GM19468 (cell line): ENCODE data around the gene CTBP2.

Source experiments
- ATAC-seq: cut with Tn5 transposase; IDR thresholded peaks from one replicate; pipeline ENCODE4 v1.9.1; 2021; ENCODE audit warnings: mild to moderate bottlenecking, moderate library complexity, moderate number of reproducible peaks; ENCODE audit not compliant: unreplicated experiment; ENCODE audit errors: extremely low read depth

The CTBP2 gene

DNA sequence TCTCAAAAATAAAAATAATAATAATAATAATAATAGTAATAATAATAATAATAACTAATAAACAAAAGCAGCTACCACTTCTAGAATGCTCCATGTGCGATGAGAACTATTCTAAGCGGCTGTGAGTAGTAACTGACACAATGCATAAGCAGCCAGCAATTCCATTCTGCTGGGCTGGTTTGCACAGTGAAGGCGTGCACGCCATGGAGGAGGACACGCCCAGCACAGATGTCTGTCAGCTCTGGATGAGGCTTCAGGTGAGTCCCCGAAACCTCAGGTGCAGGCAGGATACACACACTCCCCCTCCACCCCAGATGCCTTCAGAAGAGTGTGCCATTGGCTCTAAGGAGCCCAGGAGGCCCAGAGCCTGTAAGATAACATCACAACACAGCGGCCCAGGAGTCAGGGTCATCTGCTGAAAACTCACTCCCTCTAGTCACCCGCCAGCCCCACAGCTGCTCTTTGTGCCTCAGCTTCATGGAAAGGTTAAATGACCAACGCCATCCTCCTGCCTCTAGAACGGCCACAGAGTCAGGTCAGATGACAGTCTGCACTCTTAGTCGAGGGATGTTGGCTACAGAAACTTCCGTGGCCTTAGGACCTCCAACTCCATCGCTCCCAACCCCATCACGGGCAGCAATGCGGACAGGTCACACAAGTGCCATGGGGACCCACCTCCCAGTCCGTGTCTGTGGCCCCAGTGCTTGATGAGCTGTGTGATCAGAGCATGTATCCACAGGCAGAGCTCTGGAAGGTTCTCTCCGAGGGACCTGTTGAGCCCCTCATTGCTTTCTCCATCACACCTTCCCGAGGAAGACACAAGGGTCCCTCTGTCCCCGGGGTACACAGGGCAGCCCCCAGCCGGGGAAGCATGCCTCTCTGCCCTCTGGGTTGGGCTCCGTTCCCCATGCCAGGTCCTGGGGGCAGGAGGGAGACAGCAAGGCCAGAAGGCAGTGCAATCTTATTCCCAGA is 103.9 kb downstream of the CTBP2 start:
- ATAC-seq = no peak

DNA sequence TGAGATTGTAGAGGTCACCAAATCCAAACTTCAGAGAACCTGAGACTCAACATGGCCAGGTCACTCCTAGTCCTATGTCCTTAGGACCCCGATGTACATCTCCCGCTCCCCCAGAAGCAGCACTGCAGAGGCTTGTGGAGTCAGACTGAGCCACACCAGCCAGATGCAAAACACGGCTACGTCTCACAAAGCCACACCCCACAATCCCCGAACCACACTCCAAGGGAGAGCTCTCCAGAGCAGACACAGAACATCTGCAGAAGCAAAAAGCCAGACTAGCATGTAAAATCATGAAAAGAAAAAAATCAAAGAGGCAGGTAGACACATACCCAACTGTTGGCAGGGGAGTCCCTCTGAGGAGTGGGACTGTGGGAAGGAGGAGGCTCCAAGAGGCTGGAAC is 104.9 kb downstream of the CTBP2 start:
- no peak for ATAC-seq

DNA sequence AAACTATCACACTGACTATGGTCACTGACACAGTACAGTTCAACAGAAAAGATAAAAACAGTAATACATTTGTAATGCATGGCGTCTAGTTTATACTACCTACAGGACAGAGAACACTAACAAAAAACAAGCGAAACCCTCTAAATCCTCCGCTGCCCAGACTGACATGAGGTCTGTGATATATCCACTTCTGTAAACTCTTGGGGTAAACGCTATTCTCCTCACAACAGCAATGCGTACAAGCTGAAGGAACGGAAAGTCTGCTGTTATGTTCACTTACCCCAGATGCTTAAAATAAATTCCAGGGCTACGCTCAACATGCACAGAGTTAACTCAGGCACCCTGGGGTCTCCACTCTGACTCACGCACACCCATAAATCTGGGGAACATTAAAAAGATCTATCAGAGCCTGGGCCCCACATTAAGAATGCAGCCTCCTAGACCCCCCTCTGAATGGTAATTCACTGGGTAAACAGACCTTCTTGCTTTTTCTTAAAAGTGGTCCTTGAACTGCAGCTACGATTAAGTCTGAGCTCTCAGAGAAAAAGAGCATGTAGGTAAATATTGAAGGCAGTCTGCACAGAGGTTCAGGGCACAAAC is 105.6 kb downstream of the CTBP2 start:
- ATAC-seq = no peak

DNA sequence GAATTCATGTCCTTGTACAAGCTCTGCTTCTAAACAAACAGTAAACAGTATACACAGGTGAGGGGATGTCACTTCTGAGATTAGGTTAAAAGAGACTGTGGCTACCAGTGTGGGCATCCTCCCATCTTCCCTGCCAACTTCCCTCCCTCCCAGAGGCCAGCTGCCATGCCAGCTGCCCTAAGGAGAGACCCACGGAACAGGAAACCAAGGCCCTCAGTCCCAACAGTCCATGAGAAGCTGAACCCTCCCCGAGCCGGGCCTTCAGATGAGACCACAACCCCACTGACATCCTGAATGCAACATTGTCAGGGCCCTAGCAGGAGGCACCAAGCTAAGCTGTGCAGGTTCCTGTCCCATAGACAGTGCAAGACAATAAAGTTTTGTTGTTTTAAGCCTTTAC is 106.1 kb downstream of the CTBP2 start:
- no peak for ATAC-seq

DNA sequence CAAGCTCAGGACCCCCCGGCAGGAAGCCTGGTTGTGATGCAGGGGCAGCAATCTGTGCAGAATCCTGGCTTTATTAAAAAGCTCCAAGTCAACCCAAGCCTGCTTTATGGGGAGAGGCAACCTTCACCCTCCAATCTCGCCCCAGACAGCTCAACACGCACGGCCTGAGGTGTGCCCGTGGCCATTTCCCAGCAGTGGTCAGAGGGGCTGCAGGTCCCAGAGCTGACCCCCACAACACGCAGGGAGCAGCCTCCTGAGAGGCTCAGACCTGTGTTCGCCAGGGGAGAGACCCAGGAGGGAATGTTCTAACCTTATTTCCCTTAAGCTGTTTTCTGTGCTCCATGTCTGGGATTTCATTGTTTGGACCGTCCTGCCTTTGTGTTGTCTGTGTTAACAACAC is 108.2 kb downstream of the CTBP2 start:
- no peak for ATAC-seq

DNA sequence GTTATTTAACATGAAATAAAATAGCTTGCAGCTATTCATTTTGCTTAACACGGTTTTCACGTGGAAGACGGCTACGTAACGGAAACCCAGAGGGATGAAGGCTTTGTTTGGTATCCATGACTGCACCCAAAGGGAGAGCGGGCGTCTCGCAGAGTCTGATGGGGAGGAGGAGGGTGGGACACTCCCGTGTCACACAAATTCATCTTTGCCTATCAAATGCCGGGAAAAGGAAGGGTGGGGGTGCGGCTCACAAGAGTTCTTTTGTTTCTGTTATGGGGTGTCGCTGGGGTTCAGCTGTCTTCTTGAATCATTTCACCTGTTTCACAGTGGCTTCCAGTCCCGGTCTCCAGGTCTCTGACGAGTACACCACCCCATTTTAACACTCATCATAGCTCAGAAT is 110.0 kb downstream of the CTBP2 start:
- no peak for ATAC-seq

DNA sequence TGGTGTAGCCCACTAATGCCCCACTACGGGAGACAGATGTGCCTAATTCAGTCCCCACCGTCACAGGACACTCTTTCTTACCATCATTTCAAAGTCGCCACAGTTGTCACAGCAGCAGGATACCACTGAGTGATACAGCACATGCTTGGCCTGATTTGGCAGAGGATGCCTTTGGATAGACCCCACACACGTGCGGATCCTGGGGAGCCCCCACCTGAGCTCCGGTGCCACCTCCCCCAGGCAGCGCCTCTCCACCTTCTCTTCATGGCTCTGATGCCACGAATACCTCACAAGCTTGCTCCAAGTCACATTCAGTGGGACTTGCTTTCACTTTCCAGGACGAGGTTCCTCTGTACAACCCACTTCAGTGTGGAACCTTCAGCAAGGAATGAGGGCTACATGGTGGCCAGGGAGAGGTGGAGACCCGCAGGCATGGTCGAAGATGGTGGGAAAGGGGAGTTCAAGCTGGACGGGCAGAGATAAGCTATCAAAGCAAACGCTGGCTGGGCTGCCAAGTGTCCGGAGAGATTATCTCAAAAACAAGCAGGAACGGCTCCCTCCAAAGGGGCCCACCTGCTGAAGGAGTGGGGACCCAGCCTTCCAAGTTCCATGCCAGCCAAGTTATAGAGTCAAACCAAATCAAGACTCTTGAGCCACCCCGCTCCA is 111.0 kb downstream of the CTBP2 start:
- no peak for ATAC-seq

DNA sequence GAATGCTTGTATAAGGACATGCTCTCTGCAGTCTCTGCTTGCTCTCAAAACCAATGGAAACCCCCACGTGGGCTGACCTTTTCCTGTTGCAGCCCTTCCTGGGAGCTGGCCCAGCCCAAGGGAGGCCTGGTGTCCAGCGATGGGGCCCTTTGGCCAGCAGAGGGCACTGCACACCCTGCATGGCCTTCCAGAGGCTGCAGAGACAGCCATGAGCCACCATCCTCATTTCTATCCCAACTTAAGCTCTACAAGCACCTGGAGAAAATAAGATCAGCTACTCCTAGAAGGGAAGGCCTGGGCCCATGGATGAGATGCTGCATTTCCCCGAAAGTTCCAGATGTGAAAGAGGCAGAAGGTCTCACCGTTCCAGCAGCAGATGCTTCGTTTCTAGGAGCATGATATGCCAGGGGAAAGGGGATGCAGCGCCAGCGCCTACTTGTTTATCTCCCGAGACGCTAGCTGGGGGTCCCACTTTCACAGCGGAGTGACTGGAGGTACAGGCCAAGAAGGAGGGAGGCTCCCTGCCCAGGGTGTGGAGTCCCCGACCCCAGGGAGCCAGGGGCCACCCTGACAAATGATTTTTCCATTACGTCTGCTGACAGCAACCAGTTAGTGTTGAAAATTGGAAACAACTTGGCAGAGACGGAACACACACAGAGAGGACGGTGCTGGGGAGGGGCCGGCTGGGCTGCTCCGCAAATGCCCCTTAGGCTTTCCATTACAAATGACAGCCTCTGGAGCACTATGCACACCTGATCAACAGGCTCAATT is 112.1 kb downstream of the CTBP2 start:
- peak; percentile 79 for ATAC-seq

DNA sequence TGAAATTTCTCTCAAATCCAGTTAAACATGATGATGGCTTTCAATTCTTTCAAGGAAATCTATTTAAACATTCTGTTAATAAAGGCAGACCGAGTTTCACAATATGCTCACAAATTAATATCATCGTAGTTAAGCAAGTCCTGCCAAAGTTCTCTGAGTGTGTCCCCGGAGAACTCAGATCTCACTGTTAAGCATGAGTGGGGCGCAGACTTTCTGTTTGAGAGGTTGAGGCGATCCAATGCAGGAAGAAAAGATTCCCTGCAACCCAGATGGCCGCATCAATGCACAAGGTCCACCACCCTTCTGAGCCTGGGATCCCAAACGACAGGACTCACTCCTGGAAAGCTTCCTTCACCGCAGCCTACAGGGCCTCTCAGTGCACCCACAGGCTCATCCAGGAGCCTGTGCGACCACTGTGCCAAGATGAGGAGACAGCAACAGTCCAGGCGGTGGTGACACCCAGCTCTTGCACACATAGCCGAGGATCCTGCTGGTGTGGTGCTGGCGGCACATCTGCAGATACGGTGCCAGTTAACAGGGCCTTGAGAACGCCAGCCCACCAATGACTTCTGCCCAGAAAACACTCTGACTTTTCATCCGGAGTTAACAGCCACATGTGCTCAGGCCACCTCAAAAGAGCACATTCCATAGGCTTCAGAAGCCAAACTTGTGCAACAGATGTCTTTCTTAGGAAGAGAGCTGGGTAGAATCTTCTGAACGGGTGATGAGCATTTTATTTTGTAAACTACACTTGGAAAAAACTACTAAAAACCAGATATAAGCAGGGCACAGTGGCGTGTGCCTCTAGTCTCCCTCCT is 116.3 kb downstream of the CTBP2 start:
- ATAC-seq = no peak

DNA sequence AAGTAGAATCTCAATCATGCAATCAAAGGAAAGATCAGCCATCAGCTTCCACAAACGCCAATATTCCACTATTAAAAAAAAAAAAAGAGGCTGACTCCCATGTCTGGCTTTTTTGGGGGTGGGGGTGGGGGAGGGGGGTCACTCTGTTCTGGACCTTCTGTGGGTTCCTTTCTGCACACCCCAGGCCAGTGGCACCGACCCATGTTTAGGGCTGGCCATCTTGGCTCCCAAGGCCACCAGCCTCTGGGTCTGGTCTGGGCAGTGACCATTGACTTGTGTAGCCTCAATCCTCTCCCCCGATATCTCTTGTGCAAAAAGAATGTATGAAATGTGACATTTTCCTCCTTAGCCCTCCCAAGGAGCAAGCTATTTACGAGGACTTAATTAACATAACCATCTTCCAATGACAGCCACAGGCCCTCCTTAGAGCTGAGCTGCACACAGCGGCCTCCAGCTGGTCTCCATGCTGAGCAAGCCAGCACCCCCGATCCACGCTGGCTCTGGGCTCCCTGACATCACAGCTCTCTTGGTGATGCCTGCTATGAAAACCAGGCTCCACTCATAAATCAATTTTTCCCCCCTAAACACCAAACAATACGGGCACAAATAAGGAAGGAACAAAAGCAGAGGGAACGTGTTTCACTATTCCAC is 118.4 kb downstream of the CTBP2 start:
- ATAC-seq = no peak

DNA sequence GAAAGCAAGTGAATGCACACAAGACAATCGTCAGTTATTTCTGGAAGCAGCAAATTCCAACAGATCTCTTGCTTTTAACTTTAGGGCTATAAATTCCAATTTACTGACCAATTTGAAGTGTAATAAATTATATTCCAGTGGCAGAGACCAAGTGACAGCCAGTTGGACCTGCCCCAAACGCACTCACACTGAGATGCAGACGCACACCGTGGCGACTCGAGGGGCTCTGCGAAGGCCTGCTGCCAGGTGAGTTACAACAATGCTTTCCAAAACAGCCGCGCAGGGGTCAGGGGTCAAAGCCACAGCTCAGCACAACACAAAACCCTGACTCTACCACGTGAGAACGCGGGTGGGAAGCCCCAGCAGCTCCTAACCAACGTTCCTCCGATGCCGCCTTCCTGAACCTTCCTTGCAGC is 121.0 kb downstream of the CTBP2 start:
- no peak for ATAC-seq

DNA sequence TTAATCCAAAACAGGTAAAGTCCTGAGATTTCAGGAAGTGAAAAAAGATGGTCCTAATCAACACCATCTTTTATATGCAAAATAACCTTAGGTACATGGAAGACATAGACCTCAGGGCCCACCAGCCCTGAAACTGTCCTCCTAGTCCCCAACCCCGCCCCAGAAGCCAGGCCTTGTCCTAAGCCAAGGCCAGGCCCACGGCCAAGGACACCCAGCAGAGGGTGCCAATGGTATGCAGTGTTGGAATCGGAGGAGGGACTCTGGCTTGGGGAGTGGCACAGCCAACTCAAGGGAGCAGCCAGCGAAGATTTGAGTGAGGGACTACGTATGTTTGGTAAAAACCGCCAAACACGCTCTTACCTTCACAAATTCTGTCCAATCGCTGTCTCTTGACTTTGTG is 121.7 kb downstream of the CTBP2 start:
- ATAC-seq = no peak

DNA sequence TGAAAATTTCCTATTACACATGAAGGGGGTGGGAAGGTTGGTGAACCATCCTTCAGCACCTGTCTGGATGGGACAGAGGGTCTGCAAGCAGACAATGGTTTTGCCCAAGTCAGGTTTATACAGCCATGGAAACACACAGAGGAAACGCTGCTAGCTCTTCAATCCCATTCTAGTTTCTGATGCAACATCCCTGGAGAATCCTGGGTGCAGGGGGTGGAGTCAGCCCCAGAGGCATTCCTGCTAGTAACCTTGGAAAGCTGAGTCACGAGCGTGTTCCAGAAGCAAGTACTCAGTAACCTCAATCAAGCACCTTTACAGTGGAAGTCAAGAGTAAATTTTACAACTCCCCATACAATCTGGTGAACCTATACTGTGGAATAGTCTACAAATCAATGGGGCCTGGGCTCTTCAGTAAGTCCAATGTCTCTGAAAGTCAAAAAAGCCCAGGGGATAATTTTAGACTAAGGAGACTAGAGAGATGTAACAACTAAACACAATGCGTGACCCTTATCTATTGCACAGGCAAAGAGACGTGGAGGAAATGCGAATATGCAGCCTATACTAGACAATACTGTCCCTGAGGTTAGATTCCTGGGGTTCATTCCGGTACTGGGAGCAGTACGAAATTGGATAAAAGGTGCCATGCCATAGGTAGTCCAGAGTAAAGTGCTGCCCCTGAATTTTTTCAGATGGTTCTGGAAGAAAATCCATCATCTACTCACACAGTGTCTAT is 123.1 kb downstream of the CTBP2 start:
- ATAC-seq = no peak

DNA sequence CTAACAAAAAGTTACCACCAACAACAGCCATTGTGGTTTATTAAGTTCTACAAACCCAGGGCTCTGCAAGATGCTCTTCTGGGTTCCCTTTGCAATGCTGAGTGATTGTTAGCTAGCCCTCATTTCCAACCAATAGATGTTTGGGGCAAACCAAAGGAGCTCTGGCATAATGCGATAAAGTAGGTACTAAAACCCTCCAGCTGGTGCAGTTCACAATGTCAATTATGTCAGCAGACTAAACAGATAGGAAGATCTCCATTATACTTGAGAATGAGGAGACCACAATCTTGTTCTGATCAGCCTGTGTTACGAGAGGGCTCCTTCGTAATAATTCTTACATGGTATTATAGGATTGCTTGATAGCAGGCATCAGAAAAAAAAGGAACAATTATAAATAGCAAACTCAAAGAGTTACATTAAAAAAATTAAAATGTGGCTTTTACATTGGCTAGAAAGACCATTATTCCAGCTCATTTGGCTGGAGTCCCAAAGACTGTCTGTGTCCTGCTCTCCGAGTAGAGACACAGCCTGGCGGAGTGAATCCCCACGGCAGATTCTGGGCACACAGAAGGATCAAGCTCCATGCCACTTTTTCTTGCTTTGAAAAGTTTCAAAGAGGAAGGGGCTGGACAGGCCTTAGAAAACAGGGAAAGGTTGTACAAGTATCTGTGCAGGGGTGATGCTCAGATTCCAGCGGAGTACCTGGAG is 124.6 kb downstream of the CTBP2 start:
- no peak for ATAC-seq

DNA sequence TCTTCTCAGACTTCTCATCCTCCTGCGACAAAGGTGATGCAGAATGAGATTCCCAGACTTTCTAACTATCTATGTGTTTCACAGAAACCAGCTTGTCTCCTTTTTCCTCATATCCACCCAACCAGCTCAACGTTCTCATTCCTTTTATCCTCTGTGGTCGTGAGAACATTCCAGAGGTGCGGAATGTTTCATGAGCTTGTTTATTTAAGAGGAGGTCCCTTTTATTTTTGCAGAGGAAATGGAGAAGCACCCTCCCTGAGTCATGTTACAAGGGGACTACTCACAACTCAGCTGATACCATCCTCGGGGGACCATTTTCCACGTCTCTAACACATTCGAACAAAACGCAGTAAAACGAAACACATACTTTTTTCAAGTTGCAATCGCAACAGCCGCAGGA is 125.2 kb downstream of the CTBP2 start:
- ATAC-seq = no peak

DNA sequence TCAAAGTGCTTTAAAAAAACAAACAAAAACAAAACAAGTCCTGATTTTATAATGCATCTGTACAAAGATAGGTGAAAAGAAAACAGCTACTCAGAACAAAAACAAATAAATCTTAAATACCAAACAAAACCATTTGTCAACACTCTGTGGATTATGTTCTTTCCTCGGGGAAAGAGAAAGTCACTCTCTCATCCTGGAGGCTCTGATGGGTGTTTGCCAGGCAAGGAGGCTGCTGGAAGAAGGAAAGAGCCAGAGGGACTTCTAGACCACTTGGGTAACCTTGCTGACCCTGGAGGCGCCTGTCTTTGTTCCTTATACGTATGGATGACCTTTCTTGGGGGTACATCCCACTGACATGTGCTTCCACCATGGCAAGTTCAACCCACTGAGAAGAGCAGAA is 125.7 kb downstream of the CTBP2 start:
- no peak for ATAC-seq

DNA sequence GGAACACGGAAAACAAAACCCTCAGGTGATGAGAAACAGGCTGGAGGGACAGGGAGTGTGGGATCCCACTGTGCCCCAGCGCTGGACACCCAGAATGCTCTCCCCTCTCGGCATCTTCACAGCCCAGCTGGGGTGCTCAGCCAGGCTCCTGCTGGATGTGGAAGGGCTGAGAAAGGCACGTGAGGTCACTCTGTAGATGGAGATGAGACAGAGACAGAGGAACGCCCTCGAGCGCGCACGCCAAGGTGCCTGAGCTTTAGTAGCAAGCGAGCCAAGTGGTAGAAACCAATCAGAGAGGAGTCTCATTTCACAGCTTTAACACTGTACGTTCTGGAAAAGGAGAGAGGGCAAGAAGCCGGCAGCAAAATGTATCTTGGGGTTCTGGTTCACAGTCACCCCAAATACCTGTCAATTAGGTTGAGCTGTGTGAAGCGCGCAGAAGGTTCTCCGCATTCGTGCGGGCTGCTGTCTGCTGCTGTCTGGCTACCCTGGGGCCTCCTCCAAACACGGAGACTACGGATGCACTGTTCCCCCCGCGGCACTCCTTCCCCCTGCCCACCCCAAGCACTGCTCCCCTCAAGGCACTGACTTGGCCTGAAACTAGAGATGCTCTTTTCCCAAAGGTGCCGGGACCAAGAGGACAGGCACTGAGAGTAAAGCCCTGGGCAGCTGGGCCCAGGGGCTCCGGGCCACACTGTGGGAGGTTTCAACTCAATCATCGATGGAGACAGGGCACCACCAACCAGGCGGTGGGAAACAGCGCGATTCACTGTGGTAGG is 127.0 kb downstream of the CTBP2 start:
- ATAC-seq = no peak
